Lower leg skin (tissue), 4 donors: Measurements from ENCODE around the gene APOBEC3C. TPM values are rescaled to one million over a fixed set of nuclear protein-coding genes. Genes with fewer than 3 reads are reported as not detected.
A peak's percentile ranks its signal among the peaks of the same experiment; 100 is the strongest.
"Not testable (repeated sequence)": the region's sequence is repeated elsewhere in the genome, so short reads cannot be mapped to it uniquely, and the experiment has no call there.

Experiments used
- DNase-seq, 2 donors: peaks; one replicate each; pipeline ENCODE4 v3.0.0-alpha.2; 2019; ENCODE audit warnings: low spot score in 2 of 2
- H3K4me3 ChIP-seq: fragments of 200-600 bp; sonication (generic); 2 replicates; pipeline ENCODE4 v1.5.1; 2017; ENCODE audit warnings: mild to moderate bottlenecking, low read depth; ENCODE audit not compliant: poor library complexity, severe bottlenecking
- CTCF ChIP-seq, 3 donors: fragments of 450-650 bp; IDR thresholded peaks; one replicate each; pipeline ENCODE4 v1.5.1; 2016; ENCODE audit warnings: antibody characterized with exemption in 3 of 3, mild to moderate bottlenecking in 3 of 3, moderate library complexity in 2 of 3
- POLR2A ChIP-seq, 2 donors: fragments of 450-650 bp; IDR thresholded peaks; one replicate each; pipeline ENCODE4 v1.6.1; 2016 to 2017; ENCODE audit warnings: antibody characterized with exemption in 2 of 2, mild to moderate bottlenecking in 1 of 2, moderate library complexity in 1 of 2
- WGBS, 2 donors: methylation state at CpG; one replicate each; pipeline ENCODE4 v1.1.5; 2018; 5-methylcytosine and 5-hydroxymethylcytosine counted together
- intact Hi-C: fragments of 100-400 bp; cut with DNase I; formaldehyde crosslinking; loops from one replicate; pipeline ENCODE4 v1.15.0; 2023; ENCODE audit warnings: low total_unique reads
- total RNA-seq, 4 donors: library from RNA; depleted of rRNA; stranded (reverse); fragments of >200 nt; gene quantifications; one replicate each; pipeline ENCODE4 v1.1.0, GENCODE V29; 2016

APOBEC3C gene
- total RNA-seq, 4 donors from 2014 or later, result 4.6 to 8.0 (median 6.8) TPM

- WGBS, 2 donors, result 76 to 78% methylated on average over 18 of the region's 18 CpGs
- H3K4me3 ChIP-seq, result no peak overlapping the region
- no peak for DNase-seq
- intact Hi-C loops, result no loop called here
- TF ChIP-seq CTCF (IDR thresholded peaks at IDR 0.05) (no peak), POLR2A (IDR thresholded peaks at IDR 0.05) (no peak)
Observed at GRCh38 chr22:39017596-39018365, 3.7 kb downstream of the APOBEC3C start.

DNA sequence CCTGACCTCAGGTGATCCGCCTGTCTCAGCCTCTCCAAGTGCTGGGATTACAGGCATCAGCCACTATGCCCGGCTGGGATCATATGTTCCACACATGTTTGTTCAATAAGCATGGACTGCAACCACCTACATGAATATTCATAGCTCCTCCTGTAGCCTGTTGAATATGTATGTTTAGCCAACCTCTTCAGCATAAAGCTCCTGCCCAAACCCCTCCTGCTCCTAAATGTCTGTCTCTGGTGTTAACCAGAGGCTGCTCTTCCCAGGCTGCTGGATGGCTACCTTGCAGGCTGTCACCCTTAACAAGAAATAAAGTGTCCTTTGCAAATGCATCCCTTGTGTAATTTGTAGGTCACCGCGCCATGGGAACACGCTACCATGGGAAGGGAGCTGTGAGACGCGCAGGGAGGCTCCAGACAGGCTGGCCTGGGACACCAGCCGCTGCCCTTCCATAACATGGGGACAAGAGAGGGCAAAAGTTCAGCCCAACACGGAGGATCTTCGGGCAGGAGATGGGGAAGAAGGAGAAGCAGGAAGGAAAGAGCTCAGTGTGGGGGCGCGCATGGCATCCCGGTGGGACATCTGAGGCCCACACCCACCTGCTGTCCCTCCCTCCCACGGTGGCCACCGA, 6.1 kb downstream of the APOBEC3C start:
- 44 to 52% methylated on average over 15 of the region's 15 CpGs for WGBS, 2 donors
- DNase-seq, H3K4me3 ChIP-seq, intact Hi-C loops: not testable (repeated sequence)

DNA sequence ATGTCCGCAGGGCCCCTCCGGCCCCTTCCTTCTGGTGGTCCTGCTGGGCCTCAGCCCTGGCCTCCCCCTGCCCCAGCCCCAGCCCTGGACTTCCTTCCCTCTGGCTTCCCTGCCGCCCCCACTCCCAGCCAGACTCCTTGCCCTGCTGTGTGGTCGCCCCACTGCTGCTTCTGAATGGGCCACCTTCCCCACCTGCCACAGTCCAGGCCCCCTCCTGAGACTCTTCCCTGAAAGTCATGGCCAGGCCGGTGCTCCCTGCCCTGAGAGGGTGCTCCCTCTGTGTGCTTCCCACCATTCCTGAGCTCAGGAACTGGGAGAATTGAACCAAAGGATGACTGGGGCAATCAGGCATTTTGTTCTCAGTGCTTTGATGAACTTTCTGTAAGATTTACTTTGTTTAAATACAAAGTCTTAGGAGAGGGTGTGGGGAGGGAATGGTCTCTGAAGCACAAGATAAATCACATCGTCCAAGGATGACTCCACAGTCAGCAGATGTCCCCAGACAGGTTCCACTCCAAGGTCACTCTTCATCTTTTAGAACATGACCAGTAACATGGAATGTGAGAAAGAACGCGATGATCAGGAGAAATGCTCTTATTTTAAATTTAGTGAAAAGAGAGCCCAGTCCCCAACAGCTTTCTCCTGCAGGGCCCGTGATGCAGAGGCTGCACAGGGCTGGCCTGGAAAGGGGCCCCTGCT, 7.6 kb downstream of the APOBEC3C start:
- intact Hi-C loops, result no loop called here

GRCh38 chr22:39024519-39025308, 10.7 kb downstream of the APOBEC3C start:
- whole genome bisulfite sequencing, 2 donors, result 80 to 86% methylated on average over 15 of the region's 15 CpGs
- H3K4me3 ChIP-seq, result no peak overlapping the region
- no peak for TF ChIP-seq CTCF (IDR thresholded peaks at IDR 0.05)
- TF ChIP-seq POLR2A (IDR thresholded peaks at IDR 0.05), result no peak
- no peak for DNase-seq
- intact Hi-C loops, result no loop called here

More for the DNA sequence above, 7.6 kb downstream of the APOBEC3C start:
- H3K4me3 ChIP-seq, result peak overlapping the region; percentile 3
- no peak for DNase-seq
- no peak for TF ChIP-seq CTCF (IDR thresholded peaks at IDR 0.05)
- no peak for TF ChIP-seq POLR2A (IDR thresholded peaks at IDR 0.05)
- WGBS, 2 donors, result 63 to 75% methylated on average over 9 of the region's 9 CpGs

GRCh38 chr22:39026509-39027150, 12.6 kb downstream of the APOBEC3C start:
- H3K4me3 ChIP-seq, result no peak overlapping the region
- intact Hi-C loops, result no loop called here
- 87 to 89% methylated on average over 12 of the region's 12 CpGs for WGBS, 2 donors
- DNase-seq, result no peak
- TF ChIP-seq CTCF (IDR thresholded peaks at IDR 0.05), result no peak
- TF ChIP-seq POLR2A (IDR thresholded peaks at IDR 0.05), result no peak
